ENCODE measurements around the gene PNPLA3.
"Not testable (repeated sequence)": the region's sequence is repeated elsewhere in the genome, so short reads cannot be mapped to it uniquely, and the experiment has no call there.

Gene PNPLA3

GRCh38 chr22:43889860-43890253 is 33.7 kb upstream of the PNPLA3 start:
- DNase-seq = no peak

- peak; percentile 28 for DNase-seq
Observed at GRCh38 chr22:43890901-43891331, 32.7 kb upstream of the PNPLA3 start.

GRCh38 chr22:43891360-43892182 is 32.0 kb upstream of the PNPLA3 start, which contains the start of gene PNPLA5:
Gene PNPLA5, minus strand, starts transcription at chr22:43892013. Its CDS starts 133 bp downstream, at chr22:43891880.
- peak; percentile 48 for DNase-seq

- DNase-seq = no peak
Observed at GRCh38 chr22:43892183-43892894, 31.3 kb upstream of the PNPLA3 start.

GRCh38 chr22:43893266-43893665 is 30.3 kb upstream of the PNPLA3 start:
- no peak for DNase-seq

- DNase-seq = no peak
Observed at GRCh38 chr22:43894122-43894521, 29.5 kb upstream of the PNPLA3 start.

- no peak for DNase-seq
Observed at GRCh38 chr22:43895986-43896645, 27.5 kb upstream of the PNPLA3 start.

- DNase-seq = no peak
Observed at GRCh38 chr22:43897751-43898261, 25.8 kb upstream of the PNPLA3 start.

GRCh38 chr22:43900206-43900605 is 23.4 kb upstream of the PNPLA3 start:
- DNase-seq = no peak

GRCh38 chr22:43901976-43902643 is 21.5 kb upstream of the PNPLA3 start:
- DNase-seq = no peak

- not testable (repeated sequence) for DNase-seq
Observed at GRCh38 chr22:43903033-43903432, 20.6 kb upstream of the PNPLA3 start.

GRCh38 chr22:43904412-43904811 is 19.2 kb upstream of the PNPLA3 start:
- DNase-seq = not testable (repeated sequence)

GRCh38 chr22:43905681-43906080 is 17.9 kb upstream of the PNPLA3 start:
- no peak for DNase-seq

- no peak for DNase-seq
Observed at GRCh38 chr22:43909708-43910107, 13.9 kb upstream of the PNPLA3 start.

- DNase-seq = no peak
Observed at GRCh38 chr22:43910178-43910695, 13.4 kb upstream of the PNPLA3 start.

GRCh38 chr22:43911351-43911750 is 12.3 kb upstream of the PNPLA3 start:
- no peak for DNase-seq

- no peak for DNase-seq
Observed at GRCh38 chr22:43917521-43917920, 6.1 kb upstream of the PNPLA3 start.

GRCh38 chr22:43919106-43919973 is 4.3 kb upstream of the PNPLA3 start:
- no peak for DNase-seq

GRCh38 chr22:43921370-43921769 is 2.2 kb upstream of the PNPLA3 start:
- no peak for DNase-seq

GRCh38 chr22:43922123-43922522 is 1.5 kb upstream of the PNPLA3 start:
- no peak for DNase-seq

GRCh38 chr22:43923191-43923590 is 414 bp upstream of the PNPLA3 start:
- no peak for DNase-seq
